HG03139 (cell line): ENCODE results near the gene SLC5A10.

Experiments used
- ATAC-seq: cut with Tn5 transposase; IDR thresholded peaks from one replicate; pipeline ENCODE4 v1.9.1; 2021; ENCODE audit not compliant: unreplicated experiment

Gene SLC5A10

GRCh38 chr17:19001907-19002590 lies 50.1 kb downstream of the SLC5A10 start:
- ATAC-seq, result no peak

GRCh38 chr17:19002805-19003542 lies 51.0 kb downstream of the SLC5A10 start:
- no peak for ATAC-seq

GRCh38 chr17:19003543-19004420 lies 51.8 kb downstream of the SLC5A10 start:
- ATAC-seq, result peak; percentile 14

GRCh38 chr17:19004421-19005136 lies 52.6 kb downstream of the SLC5A10 start, which contains the start of gene FAM83G:
Gene FAM83G, minus strand, starts transcription at chr17:19004764. Its CDS starts 723 bp downstream, at chr17:19004041.
- ATAC-seq, result peak; percentile 50

GRCh38 chr17:19005137-19005773 lies 53.3 kb downstream of the SLC5A10 start:
- no peak for ATAC-seq

- ATAC-seq, result no peak
These were observed 53.9 kb downstream of the SLC5A10 start for GRCh38 chr17:19005789-19006430.

- ATAC-seq, result no peak
These were observed 54.7 kb downstream of the SLC5A10 start for GRCh38 chr17:19006698-19007097.

- no peak for ATAC-seq
These were observed 58.0 kb downstream of the SLC5A10 start for GRCh38 chr17:19009970-19010369.

- no peak for ATAC-seq
These were observed 59.0 kb downstream of the SLC5A10 start for GRCh38 chr17:19010729-19011505.

GRCh38 chr17:19011581-19011980 lies 59.6 kb downstream of the SLC5A10 start:
- no peak for ATAC-seq

GRCh38 chr17:19012171-19013080 lies 60.5 kb downstream of the SLC5A10 start:
- ATAC-seq, result no peak

- no peak for ATAC-seq
These were observed 61.3 kb downstream of the SLC5A10 start for GRCh38 chr17:19013226-19013625.

GRCh38 chr17:19013806-19014627 lies 62.1 kb downstream of the SLC5A10 start:
- ATAC-seq, result no peak

- no peak for ATAC-seq
These were observed 62.8 kb downstream of the SLC5A10 start for GRCh38 chr17:19014628-19015215.

- ATAC-seq, result no peak
These were observed 63.5 kb downstream of the SLC5A10 start for GRCh38 chr17:19015428-19015827.

GRCh38 chr17:19016297-19016696 lies 64.3 kb downstream of the SLC5A10 start:
- no peak for ATAC-seq

GRCh38 chr17:19016881-19017280 lies 64.9 kb downstream of the SLC5A10 start:
- ATAC-seq, result no peak
